Chondrocyte (in vitro differentiated cells): ENCODE data around the gene COQ4. TPM values are rescaled to one million over a fixed set of nuclear protein-coding genes. Genes with fewer than 3 reads are reported as not detected.

Experiments used
- DNase-seq: peaks from one replicate; pipeline ENCODE4 v3.0.0; 2021; ENCODE audit warnings: mixed read lengths, low spot score
- H3K27ac Mint-ChIP-seq: one replicate; pipeline ENCODE4 v1.8.0; 2021; ENCODE audit warnings: mild to moderate bottlenecking, moderate library complexity, mixed read lengths; ENCODE audit not compliant: unreplicated experiment
- H3K27me3 Mint-ChIP-seq: 2 replicates; pipeline ENCODE4 v1.8.0; 2021; ENCODE audit warnings: low read depth, mixed read lengths
- H3K36me3 Mint-ChIP-seq: 2 replicates; pipeline ENCODE4 v1.8.0; 2021; ENCODE audit warnings: low read depth, mixed read lengths
- H3K4me1 Mint-ChIP-seq: 2 replicates; pipeline ENCODE4 v1.8.0; 2021; ENCODE audit warnings: low read depth, mild to moderate bottlenecking, mixed read lengths
- H3K4me3 Mint-ChIP-seq: one replicate; pipeline ENCODE4 v1.8.0; 2021; ENCODE audit warnings: mild to moderate bottlenecking, moderate library complexity, mixed read lengths; ENCODE audit not compliant: unreplicated experiment
- H3K9me3 Mint-ChIP-seq: 2 replicates; pipeline ENCODE4 v1.8.0; 2021; ENCODE audit warnings: low read depth, mixed read lengths
- total RNA-seq: library from RNA; stranded (reverse); gene quantifications from 3 replicates; pipeline ENCODE4 v1.2.1, GENCODE V29; 2021
- TF ChIP-seq, protein P1 (sequence below): fragments of 200-600 bp; sonication (generic); IDR thresholded peaks from 2 replicates; pipeline ENCODE4 v1.5.0; 2021; ENCODE audit warnings: antibody characterized with exemption, mild to moderate bottlenecking, moderate library complexity

COQ4 gene
- total RNA-seq, 1 donor from 2014 or later, result 24.5 TPM

DNA sequence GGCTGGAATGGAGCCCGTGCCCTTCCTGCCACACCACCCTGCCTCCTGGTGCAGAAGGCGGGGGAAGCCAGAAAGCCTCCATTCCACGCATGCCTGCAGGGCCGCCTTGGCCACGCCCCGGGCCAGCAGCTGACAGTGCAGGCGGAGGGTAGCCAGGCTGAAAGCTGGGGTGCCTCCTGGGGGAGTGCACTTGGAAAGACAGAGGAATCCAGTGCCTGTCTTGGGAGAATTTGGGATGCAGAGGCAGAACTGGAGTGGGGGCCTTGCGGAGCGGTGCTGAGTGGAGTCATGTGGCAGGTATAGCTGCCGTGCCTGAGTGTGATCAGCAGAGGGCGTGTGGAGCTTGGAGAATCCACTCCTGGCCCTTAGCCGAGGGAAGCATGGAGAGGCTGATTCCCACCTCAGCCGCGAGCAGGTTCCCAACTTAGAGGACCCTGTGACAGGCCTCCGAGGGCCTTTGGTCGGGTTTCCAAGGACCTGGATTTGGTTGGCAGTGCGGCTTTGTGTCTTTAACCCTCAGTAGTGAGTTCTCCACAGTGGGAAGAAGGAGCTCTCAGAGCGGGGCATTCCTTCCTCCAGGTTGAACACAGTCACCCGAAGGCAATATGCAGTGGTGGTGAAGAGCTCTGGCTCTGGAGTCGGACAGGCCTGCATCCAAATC, 39.5 kb downstream of the COQ4 start:
- Mint-ChIP-seq H3K27me3 (no peaks in the 10 kb centered on the region), H3K9me3 (no peaks in the 10 kb centered on the region), H3K4me3 (peak overlapping the region; percentile 81), H3K36me3 (peaks cover 3% of the 10 kb centered on the region), H3K4me1 (peaks cover 29% of the 10 kb centered on the region), H3K27ac (peak overlapping the region; percentile 93)
- no peak for DNase-seq
- TF ChIP-seq, protein P1, sequence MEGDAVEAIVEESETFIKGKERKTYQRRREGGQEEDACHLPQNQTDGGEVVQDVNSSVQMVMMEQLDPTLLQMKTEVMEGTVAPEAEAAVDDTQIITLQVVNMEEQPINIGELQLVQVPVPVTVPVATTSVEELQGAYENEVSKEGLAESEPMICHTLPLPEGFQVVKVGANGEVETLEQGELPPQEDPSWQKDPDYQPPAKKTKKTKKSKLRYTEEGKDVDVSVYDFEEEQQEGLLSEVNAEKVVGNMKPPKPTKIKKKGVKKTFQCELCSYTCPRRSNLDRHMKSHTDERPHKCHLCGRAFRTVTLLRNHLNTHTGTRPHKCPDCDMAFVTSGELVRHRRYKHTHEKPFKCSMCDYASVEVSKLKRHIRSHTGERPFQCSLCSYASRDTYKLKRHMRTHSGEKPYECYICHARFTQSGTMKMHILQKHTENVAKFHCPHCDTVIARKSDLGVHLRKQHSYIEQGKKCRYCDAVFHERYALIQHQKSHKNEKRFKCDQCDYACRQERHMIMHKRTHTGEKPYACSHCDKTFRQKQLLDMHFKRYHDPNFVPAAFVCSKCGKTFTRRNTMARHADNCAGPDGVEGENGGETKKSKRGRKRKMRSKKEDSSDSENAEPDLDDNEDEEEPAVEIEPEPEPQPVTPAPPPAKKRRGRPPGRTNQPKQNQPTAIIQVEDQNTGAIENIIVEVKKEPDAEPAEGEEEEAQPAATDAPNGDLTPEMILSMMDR, result peak; percentile 97

DNA sequence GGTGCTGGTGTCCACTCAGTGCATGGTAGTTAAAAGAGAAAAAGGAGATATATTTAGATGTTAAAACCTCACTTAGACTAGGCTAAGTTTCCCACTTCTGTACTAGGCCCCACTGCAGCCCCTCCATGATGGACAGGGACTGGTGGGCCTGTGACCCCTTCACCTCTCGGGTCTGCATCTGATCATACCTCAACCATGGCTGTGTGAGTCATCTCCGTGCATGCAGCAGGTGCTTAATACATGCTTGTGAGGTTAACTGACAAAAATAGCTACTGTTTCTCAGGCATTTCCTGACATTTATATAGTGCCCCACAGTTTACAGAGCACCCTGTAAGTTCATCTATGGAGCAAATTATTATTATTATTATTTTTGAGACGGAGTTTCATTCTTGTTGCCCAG, 40.1 kb downstream of the COQ4 start:
- H3K36me3 Mint-ChIP-seq, result peaks cover 1% of the 10 kb centered on the region
- peak overlapping the region; percentile 93 for H3K27ac Mint-ChIP-seq
- H3K4me1 Mint-ChIP-seq, result peaks cover 29% of the 10 kb centered on the region
- DNase-seq, result no peak
- H3K27me3 Mint-ChIP-seq, result no peaks in the 10 kb centered on the region
- H3K4me3 Mint-ChIP-seq, result no peak overlapping the region
- TF ChIP-seq, protein P1, result no peak
- H3K9me3 Mint-ChIP-seq, result no peaks in the 10 kb centered on the region

DNA sequence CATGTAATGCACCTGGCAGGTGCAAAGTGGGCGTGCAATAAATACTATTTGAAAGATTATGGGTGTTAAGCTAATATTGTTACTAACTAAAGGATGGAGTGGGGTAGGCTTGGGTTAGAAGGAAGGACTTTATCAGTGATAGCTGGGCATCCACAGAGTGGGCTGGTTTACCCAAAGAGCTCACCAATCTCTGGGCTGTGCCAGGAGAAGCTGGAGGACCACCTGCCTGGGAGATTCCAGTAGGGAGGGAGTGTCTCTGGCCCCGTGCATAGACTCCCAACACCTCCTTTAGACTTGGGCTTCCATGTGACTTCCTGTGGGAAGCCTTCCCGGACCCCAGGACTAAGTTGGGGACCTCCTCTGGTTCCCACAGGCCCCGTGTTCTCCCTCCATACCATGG, 42.9 kb downstream of the COQ4 start:
- Mint-ChIP-seq H3K27me3 (no peaks in the 10 kb centered on the region), H3K4me1 (peaks cover 39% of the 10 kb centered on the region), H3K9me3 (no peaks in the 10 kb centered on the region), H3K4me3 (no peak overlapping the region), H3K36me3 (peaks cover 2% of the 10 kb centered on the region), H3K27ac (no peak overlapping the region)
- TF ChIP-seq, protein P1, result no peak
- no peak for DNase-seq

DNA sequence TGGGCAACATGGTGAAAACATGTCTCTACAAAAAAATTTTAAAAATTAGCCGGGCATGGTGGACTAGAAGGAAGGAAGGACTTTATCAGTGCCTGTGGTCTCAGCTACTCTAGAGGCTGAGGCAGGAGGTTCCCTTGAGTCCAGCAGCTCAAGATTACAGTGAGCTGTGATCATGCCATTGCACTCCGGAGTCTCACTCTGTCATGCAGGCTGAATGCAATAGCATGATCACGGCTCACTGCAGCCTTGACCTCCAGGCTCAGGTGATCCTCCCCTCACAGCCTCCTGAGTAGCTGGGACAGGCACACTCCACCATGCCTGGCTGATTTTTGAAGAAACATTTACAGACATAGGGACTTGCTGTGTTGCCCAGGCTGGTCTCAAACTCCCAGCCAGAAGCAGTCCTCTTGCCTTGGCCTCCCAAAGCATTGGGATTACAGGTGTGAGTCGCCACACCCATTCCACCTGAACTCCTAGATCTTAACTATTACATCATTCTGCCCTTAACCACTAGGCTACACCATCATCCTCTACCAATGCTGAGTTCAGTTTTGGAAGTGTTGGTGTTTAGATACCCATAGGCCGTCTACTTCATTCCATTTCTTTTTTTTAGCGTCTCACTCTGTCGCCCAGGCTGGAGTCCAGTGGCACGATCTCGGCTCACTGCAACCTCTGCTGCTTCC, 46.5 kb downstream of the COQ4 start:
- H3K9me3 Mint-ChIP-seq, result no peaks in the 10 kb centered on the region
- H3K4me1 Mint-ChIP-seq, result peaks cover 47% of the 10 kb centered on the region
- TF ChIP-seq, protein P1, result no peak

DNA sequence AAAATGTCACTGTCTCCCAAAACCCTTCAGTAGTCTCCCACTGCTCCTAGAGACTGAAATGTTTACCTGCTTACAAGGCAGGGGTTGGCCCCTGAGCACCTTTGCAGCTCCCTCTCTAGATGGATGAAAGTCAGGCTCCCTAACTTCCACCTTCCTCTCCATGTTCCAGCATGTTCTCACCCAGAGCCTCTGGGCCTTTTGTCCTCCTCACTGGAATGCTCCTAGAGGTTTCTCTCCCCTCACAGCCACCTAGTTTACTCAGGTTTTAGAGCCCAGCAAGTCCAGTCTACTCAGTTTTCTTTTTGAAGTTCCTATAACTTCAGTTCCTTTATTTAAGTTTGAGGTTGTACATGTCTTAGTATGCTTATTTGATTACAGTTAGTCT, 47.7 kb downstream of the COQ4 start:
- H3K4me1 Mint-ChIP-seq, result peaks cover 38% of the 10 kb centered on the region
- TF ChIP-seq, protein P1, result no peak
- peaks cover 4% of the 10 kb centered on the region for H3K36me3 Mint-ChIP-seq
- no peaks in the 10 kb centered on the region for H3K9me3 Mint-ChIP-seq
- H3K4me3 Mint-ChIP-seq, result peak overlapping the region; percentile 99
- no peak for DNase-seq
- H3K27me3 Mint-ChIP-seq, result no peaks in the 10 kb centered on the region
- H3K27ac Mint-ChIP-seq, result peak overlapping the region; percentile 100

More for the DNA sequence above, 46.5 kb downstream of the COQ4 start:
- DNase-seq, result no peak
- Mint-ChIP-seq H3K4me3 (no peak overlapping the region), H3K27me3 (no peaks in the 10 kb centered on the region), H3K36me3 (peaks cover 4% of the 10 kb centered on the region), H3K27ac (no peak overlapping the region)
